ENCODE results near the gene SBF2. TPM values are rescaled to one million over a fixed set of nuclear protein-coding genes. Genes with fewer than 3 reads are reported as not detected.

The SBF2 gene
- total RNA-seq, 4 donors from 2014 or later, result 52.8 to 87.9 (median 62.4) TPM

DNA sequence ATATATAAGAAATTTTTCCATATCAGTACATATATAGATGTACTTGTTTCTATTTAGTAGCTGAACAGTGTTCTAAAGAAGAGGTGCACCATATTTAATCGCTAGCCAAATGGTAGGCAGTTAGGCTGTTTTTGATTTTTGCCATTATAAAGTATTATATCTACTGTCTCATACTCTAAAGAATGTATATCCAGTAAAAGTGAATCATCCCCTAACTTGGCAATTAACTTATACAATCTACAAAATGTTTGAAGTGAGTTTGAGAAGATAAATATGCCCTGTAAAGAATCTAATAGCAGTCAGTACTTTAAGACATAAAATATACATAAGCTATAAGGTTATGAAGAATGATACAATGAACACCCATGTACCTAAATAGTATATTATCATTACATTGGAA, 338.6 kb downstream of the SBF2 start:
- 91 to 96% methylated on average over 1 of the region's 1 CpG for WGBS, 2 donors (ENCODE audit: low coverage in 1 of 2)
- H3K27me3 ChIP-seq, result no peaks in the 10 kb centered on the region
- TF ChIP-seq POLR2AphosphoS5 (IDR thresholded peaks at IDR 0.05) (no peak), POLR2A (IDR thresholded peaks at IDR 0.05) (no peak), EP300 (IDR thresholded peaks at IDR 0.05) (no peak)
- TF ChIP-seq, protein P1, sequence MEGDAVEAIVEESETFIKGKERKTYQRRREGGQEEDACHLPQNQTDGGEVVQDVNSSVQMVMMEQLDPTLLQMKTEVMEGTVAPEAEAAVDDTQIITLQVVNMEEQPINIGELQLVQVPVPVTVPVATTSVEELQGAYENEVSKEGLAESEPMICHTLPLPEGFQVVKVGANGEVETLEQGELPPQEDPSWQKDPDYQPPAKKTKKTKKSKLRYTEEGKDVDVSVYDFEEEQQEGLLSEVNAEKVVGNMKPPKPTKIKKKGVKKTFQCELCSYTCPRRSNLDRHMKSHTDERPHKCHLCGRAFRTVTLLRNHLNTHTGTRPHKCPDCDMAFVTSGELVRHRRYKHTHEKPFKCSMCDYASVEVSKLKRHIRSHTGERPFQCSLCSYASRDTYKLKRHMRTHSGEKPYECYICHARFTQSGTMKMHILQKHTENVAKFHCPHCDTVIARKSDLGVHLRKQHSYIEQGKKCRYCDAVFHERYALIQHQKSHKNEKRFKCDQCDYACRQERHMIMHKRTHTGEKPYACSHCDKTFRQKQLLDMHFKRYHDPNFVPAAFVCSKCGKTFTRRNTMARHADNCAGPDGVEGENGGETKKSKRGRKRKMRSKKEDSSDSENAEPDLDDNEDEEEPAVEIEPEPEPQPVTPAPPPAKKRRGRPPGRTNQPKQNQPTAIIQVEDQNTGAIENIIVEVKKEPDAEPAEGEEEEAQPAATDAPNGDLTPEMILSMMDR (IDR thresholded peaks at IDR 0.05), result no peak
- peaks cover 0 to 19% of the 10 kb centered on the region in 2 donors for H3K36me3 ChIP-seq
- no peak overlapping the region for H3K27ac ChIP-seq
- ATAC-seq, result no peak
- no peak overlapping the region for H3K4me3 ChIP-seq
- H3K9me3 ChIP-seq, result no peaks in the 10 kb centered on the region
- peaks cover 0 to 6% (median 0%) of the 10 kb centered on the region in 3 donors for H3K4me1 ChIP-seq

DNA sequence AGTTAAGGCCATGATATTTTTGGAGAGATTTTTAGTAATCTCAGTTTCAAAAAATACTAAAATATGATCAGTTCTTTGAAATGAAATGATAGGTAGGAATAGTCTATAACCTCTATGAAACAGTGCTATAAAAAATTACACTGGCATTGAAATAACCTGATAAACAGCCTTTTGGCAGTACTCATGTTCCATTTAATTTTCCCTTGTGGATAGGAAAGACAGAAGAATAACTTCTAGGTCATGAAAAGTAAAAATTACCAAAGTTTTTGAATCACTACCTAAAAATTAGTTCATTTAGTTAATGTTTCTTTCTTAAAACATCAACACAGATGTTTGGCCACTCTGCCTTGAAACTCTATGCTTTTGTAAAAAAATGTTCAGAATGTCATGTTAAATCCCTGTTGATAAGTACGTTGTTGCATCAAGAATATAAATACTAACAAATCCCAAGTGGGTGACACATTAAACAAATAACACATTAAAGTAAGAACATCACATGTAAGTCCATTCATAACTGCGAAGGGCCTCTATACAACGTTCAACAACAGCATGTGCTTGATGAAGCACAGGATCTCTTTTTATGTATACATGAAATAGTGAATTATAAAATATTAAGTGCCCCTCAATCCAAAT, 339.9 kb downstream of the SBF2 start:
- no peak overlapping the region for H3K4me3 ChIP-seq
- H3K36me3 ChIP-seq, result peaks cover 0 to 7% of the 10 kb centered on the region in 2 donors
- peaks cover 0 to 6% (median 0%) of the 10 kb centered on the region in 3 donors for H3K4me1 ChIP-seq
- H3K9me3 ChIP-seq, result no peaks in the 10 kb centered on the region
- 44 to 53% methylated on average over 3 of the region's 3 CpGs for WGBS, 2 donors (ENCODE audit: low coverage in 1 of 2)
- TF ChIP-seq, protein P1 (IDR thresholded peaks at IDR 0.05), result no peak
- TF ChIP-seq EP300 (IDR thresholded peaks at IDR 0.05) (no peak), POLR2AphosphoS5 (IDR thresholded peaks at IDR 0.05) (no peak), POLR2A (IDR thresholded peaks at IDR 0.05) (no peak)
- peak; percentile 66 for ATAC-seq
- no peak overlapping the region for H3K27ac ChIP-seq
- no peaks in the 10 kb centered on the region for H3K27me3 ChIP-seq

DNA sequence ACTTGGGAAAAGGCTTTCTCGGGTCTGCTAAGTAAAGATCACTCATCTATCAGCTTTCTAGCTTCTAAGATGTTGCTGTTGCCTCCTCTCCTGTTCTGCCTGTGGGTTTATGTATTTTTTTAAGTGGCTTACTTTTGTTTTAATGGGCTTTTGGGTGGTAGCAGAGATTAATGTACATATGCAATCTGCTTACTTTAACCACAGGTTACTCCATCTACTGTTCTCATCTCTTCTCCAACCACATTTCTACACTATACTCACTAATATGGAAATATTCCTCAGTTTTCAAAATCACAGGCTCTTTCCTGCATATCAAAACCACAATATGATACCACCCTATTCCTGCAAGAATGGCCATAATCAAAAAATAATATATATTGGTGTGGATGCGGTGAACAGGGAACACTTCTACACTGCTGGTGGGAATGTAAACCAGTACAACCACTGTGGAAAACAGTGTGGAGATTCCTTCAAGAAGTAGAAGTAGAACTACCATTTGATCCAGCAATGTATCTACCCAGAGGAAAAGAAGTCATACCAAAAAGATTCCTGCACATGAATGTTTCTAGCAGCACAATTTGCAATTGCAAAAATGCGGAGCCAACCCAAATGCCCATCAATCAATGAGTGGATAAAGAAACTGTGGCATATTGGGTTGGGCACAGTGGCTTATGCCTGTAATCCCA, 341.4 kb downstream of the SBF2 start:
- TF ChIP-seq, protein P1 (IDR thresholded peaks at IDR 0.05), result no peak
- TF ChIP-seq POLR2A (IDR thresholded peaks at IDR 0.05) (no peak), POLR2AphosphoS5 (IDR thresholded peaks at IDR 0.05) (no peak), EP300 (IDR thresholded peaks at IDR 0.05) (no peak)
- peak overlapping the region in 1 of 4 donors; percentile 36 for H3K27ac ChIP-seq
- ATAC-seq, result no peak
- 55 to 98% methylated on average over 2 to 3 of the region's 3 CpGs for WGBS, 2 donors (ENCODE audit: low coverage in 1 of 2)
- H3K27me3 ChIP-seq, result no peaks in the 10 kb centered on the region
- peaks cover 0 to under 1% of the 10 kb centered on the region in 2 donors for H3K36me3 ChIP-seq
- no peak overlapping the region for H3K4me3 ChIP-seq
- H3K4me1 ChIP-seq, result peaks cover 0 to 6% (median 0%) of the 10 kb centered on the region in 3 donors
- no peaks in the 10 kb centered on the region for H3K9me3 ChIP-seq

DNA sequence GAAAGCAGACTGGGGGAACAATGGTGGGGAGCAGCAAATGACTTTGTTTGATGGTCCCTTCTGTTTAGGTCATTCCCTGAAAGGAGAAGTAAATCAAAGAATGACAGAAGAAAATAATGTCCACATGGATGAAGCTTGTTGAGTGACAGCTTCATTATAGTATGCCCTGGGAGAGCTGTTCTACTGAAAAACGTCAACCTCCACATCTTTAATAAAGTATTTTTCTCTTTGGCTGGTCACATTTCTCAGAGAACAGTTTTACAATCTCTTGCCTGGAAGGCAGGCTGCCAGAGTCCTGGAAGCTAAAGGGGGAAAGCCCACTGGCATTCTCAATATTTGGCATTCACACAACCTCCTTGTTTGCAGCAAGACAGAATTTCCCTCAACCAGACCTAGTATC, 342.2 kb downstream of the SBF2 start:
- Histone ChIP-seq H3K9me3 (no peaks in the 10 kb centered on the region), H3K27me3 (no peaks in the 10 kb centered on the region), H3K4me1 (peaks cover 0 to 6% (median 0%) of the 10 kb centered on the region in 3 donors), H3K36me3 (peaks cover 0 to 6% of the 10 kb centered on the region in 2 donors), H3K4me3 (no peak overlapping the region), H3K27ac (peak overlapping the region in 2 of 4 donors; percentile 22 to 36)
- TF ChIP-seq POLR2A (IDR thresholded peaks at IDR 0.05) (no peak), EP300 (IDR thresholded peaks at IDR 0.05) (no peak), POLR2AphosphoS5 (IDR thresholded peaks at IDR 0.05) (no peak)
- TF ChIP-seq, protein P1 (IDR thresholded peaks at IDR 0.05), result no peak
- 8 to 25% methylated on average over 1 of the region's 1 CpG for WGBS, 2 donors (ENCODE audit: low coverage in 1 of 2)
- no peak for ATAC-seq

Measured in gastroesophageal sphincter (tissue), 4 donors.